NB4 (cell line): ENCODE data around the gene ATP6V0E1.
"Not testable (repeated sequence)": the region's sequence is repeated elsewhere in the genome, so short reads cannot be mapped to it uniquely, and the experiment has no call there.

ENCODE experiments used
- POLR2A ChIP-seq: IDR thresholded peaks from 2 replicates; pipeline ENCODE4 v1.6.1; 2011; ENCODE audit warnings: mild to moderate bottlenecking; ENCODE audit not compliant: insufficient read length; ENCODE audit errors: extremely low read depth
- TF ChIP-seq, protein P1 (sequence below): IDR thresholded peaks from one replicate; pipeline ENCODE4 v1.5.1; 2012; ENCODE audit warnings: low read depth, low read length
- TF ChIP-seq, protein P2 (sequence below): IDR thresholded peaks from 2 replicates; pipeline ENCODE4 v1.6.1; 2011; ENCODE audit warnings: low read depth, low read length

DNA sequence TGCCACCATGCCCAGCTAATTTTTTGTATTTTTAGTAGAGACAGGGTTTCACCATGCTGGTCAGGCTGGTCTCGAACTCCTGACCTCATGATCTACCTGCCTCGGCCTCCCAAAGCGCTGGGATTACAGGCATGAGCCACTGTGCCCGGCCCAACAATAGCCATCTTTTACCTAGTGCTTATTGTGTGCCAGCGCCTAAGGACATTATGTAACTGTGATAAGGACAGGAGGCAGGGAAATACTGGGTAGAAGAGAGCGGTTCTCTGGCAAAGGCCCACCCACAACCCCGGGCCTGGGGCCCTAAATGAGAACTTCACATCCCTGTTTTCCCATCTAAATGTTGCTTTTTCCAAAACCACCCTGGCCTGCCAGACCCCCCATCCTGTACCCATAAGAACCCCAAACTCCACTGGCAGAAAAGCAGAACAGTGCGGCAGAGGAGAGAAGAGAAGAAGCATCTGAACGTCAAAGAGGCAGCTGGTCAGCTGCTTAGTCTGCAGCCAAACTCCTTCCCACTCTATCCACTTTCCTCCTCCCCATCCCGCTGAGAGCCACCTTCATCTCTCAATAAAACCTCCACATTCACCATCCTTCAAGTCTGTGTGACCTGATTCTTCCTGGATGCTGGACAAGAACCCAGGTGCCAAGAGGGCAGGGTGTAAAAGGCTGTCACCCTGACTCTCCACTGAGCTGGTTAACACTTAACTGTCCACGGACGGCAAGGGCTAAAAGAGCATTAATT, 63.7 kb downstream of the ATP6V0E1 start:
- TF ChIP-seq, protein P1, sequence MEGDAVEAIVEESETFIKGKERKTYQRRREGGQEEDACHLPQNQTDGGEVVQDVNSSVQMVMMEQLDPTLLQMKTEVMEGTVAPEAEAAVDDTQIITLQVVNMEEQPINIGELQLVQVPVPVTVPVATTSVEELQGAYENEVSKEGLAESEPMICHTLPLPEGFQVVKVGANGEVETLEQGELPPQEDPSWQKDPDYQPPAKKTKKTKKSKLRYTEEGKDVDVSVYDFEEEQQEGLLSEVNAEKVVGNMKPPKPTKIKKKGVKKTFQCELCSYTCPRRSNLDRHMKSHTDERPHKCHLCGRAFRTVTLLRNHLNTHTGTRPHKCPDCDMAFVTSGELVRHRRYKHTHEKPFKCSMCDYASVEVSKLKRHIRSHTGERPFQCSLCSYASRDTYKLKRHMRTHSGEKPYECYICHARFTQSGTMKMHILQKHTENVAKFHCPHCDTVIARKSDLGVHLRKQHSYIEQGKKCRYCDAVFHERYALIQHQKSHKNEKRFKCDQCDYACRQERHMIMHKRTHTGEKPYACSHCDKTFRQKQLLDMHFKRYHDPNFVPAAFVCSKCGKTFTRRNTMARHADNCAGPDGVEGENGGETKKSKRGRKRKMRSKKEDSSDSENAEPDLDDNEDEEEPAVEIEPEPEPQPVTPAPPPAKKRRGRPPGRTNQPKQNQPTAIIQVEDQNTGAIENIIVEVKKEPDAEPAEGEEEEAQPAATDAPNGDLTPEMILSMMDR = not testable (repeated sequence)
- TF ChIP-seq, protein P2, sequence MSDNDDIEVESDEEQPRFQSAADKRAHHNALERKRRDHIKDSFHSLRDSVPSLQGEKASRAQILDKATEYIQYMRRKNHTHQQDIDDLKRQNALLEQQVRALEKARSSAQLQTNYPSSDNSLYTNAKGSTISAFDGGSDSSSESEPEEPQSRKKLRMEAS = not testable (repeated sequence)
- TF ChIP-seq POLR2A = not testable (repeated sequence)
